ENCODE data around the gene RAPH1. TPM values are rescaled to one million over a fixed set of nuclear protein-coding genes. Genes with fewer than 3 reads are reported as not detected.

Gene RAPH1
- total and polyA plus RNA-seq, 8 donors, result 2.3 to 19.2 (median 10.4) TPM

DNA sequence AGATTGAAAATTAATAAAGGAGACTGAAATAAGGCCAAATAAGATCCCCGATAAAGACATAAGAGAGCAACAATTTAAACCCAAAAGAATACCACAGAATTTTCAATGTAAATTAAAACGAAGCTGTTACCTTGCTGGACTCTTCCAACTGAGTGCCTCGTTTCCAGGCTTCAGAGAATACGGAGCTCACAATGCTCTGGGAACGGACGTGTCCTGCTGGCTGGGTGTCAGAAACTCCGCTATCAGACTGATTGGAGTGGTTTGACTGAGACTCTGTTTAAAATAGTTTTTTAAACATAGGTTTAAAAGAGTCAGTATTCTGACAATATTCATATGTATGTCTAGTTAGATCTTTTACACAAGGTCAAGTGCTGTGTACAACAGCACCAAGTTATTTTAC lies 90.4 kb downstream of the RAPH1 start:
- Histone ChIP-seq H3K9me3 (no peaks in the 10 kb centered on the region), H3K4me1 (no peaks in the 10 kb centered on the region), H3K27me3 (no peaks in the 10 kb centered on the region), H3K36me3 (no peaks in the 10 kb centered on the region), H3K27ac (no peak overlapping the region), H3K4me3 (no peak overlapping the region)
- DNase-seq (no peak), FAIRE-seq (no peak), ATAC-seq (peak in 2 of 4 donors; percentile 47 to 51)
- 53 to 56% methylated on average over 7 of the region's 7 CpGs for WGBS, 2 donors
- intact Hi-C loops (cut with DNase I), result no loop called here
- TF ChIP-seq, protein P1, sequence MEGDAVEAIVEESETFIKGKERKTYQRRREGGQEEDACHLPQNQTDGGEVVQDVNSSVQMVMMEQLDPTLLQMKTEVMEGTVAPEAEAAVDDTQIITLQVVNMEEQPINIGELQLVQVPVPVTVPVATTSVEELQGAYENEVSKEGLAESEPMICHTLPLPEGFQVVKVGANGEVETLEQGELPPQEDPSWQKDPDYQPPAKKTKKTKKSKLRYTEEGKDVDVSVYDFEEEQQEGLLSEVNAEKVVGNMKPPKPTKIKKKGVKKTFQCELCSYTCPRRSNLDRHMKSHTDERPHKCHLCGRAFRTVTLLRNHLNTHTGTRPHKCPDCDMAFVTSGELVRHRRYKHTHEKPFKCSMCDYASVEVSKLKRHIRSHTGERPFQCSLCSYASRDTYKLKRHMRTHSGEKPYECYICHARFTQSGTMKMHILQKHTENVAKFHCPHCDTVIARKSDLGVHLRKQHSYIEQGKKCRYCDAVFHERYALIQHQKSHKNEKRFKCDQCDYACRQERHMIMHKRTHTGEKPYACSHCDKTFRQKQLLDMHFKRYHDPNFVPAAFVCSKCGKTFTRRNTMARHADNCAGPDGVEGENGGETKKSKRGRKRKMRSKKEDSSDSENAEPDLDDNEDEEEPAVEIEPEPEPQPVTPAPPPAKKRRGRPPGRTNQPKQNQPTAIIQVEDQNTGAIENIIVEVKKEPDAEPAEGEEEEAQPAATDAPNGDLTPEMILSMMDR (IDR thresholded peaks at IDR 0.05), result no peak

DNA sequence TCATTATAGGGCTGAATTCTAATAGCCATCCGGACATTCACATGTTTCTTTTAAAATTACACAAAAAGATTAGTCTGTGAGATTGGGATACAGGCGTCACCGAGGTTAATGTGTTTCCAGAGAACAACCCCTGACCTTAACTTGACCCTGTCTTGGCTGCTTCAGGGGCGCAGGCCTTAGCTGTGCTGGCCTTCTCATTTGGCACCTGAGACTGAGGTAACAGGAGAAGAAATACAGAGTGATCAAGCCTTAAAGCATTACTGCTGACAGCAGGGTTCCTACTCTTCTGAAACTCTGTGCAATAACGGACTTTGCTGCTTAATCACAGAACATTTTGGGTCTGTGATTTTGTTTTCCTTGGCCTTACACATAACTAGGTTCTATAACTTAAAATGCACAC lies 92.6 kb downstream of the RAPH1 start:
- Histone ChIP-seq H3K4me1 (no peaks in the 10 kb centered on the region), H3K9me3 (no peaks in the 10 kb centered on the region), H3K27me3 (no peaks in the 10 kb centered on the region), H3K27ac (no peak overlapping the region), H3K4me3 (no peak overlapping the region), H3K36me3 (no peaks in the 10 kb centered on the region)
- intact Hi-C loops (cut with DNase I), result no loop called here
- FAIRE-seq, result no peak
- no peak for ATAC-seq
- TF ChIP-seq, protein P1 (IDR thresholded peaks at IDR 0.05), result no peak
- WGBS, 2 donors, result 65 to 75% methylated on average over 5 of the region's 5 CpGs
- no peak for DNase-seq

DNA sequence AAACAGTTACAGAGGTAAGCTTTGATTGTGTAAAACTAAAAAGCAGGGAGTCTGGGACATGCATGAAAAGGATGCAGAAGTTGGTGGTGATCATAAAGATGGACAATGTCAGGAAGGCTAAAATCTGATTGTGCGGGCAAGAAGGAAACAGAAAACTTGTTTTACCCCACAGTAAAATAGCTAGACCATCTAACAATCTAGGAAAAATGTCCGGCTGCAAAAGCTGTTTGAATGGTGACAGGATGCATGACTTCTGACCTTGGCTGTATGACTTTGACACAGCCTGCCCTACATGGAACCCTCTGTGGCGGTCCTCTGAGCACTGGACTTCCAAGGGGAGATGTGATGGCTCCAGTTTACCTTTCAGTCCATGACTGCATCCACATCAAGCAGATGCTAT lies 93.6 kb downstream of the RAPH1 start:
- H3K4me1 ChIP-seq, result no peaks in the 10 kb centered on the region
- no peak overlapping the region for H3K27ac ChIP-seq
- 85 to 92% methylated on average over 3 of the region's 3 CpGs for WGBS, 2 donors
- H3K27me3 ChIP-seq, result no peaks in the 10 kb centered on the region
- ATAC-seq (no peak), DNase-seq (no peak), FAIRE-seq (no peak)
- H3K9me3 ChIP-seq, result no peaks in the 10 kb centered on the region
- no peak overlapping the region for H3K4me3 ChIP-seq
- H3K36me3 ChIP-seq, result no peaks in the 10 kb centered on the region
- TF ChIP-seq, protein P1 (IDR thresholded peaks at IDR 0.05), result no peak
- intact Hi-C loops (cut with DNase I), result no loop called here

DNA sequence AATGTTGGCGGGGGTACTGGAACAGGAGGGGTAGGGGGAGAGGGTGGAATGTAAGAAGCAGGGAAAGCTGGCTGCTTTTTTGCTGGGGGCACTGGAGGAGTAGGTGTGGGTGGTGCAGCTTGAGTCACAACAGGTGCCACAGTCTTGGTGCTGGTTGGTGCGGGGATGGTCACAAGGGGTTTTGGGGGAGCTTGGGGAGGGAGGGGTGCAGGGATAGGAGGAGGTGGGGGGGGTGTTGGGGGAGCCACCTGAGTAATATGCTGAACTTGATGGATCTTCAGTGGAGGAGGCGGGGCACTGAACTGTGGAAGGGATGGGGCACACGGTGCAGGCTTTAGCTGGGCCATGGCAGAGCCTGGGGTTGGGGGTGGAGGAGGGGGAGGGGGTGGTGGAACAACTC lies 94.4 kb downstream of the RAPH1 start:
- no peak for DNase-seq
- no peak for ATAC-seq
- no peak overlapping the region for H3K4me3 ChIP-seq
- no peaks in the 10 kb centered on the region for H3K4me1 ChIP-seq
- intact Hi-C loops (cut with DNase I), result no loop called here
- no peaks in the 10 kb centered on the region for H3K27me3 ChIP-seq
- FAIRE-seq, result no peak
- H3K27ac ChIP-seq, result no peak overlapping the region
- no peaks in the 10 kb centered on the region for H3K36me3 ChIP-seq
- 88 to 92% methylated on average over 4 of the region's 4 CpGs for WGBS, 2 donors
- H3K9me3 ChIP-seq, result no peaks in the 10 kb centered on the region
- TF ChIP-seq, protein P1 (IDR thresholded peaks at IDR 0.05), result no peak

DNA sequence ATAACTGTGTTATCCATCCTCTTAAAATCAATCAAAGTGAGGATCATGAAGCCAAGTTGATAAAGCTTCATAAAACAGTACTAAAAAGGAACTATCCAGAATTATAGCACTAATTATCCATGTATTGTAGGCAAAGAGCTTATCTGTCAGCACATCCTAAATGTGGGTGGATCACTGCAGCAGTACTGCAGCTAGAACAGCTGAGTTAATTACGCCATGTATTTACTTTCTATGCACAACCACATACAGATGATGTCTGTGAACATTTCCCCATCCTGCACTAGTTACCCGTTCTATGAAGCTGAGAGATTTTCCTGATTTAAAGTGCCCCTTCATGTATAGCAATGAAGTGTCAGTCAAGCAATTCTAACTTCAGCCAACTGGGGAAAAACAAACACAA lies 96.6 kb downstream of the RAPH1 start:
- Histone ChIP-seq H3K4me3 (no peak overlapping the region), H3K9me3 (no peaks in the 10 kb centered on the region), H3K36me3 (no peaks in the 10 kb centered on the region), H3K27me3 (no peaks in the 10 kb centered on the region), H3K27ac (no peak overlapping the region), H3K4me1 (no peaks in the 10 kb centered on the region)
- 80 to 81% methylated on average over 2 of the region's 2 CpGs for WGBS, 2 donors
- TF ChIP-seq, protein P1 (IDR thresholded peaks at IDR 0.05), result no peak
- intact Hi-C loops (cut with DNase I), result no loop called here
- no peak for ATAC-seq
- no peak for FAIRE-seq
- DNase-seq, result no peak
